GM21786 (cell line): Measurements from ENCODE around the gene TNFSF9.
"Not testable (repeated sequence)": the region's sequence is repeated elsewhere in the genome, so short reads cannot be mapped to it uniquely, and the experiment has no call there.

Experiments used
- ATAC-seq: cut with Tn5 transposase; IDR thresholded peaks from one replicate; pipeline ENCODE4 v1.9.1; 2021; ENCODE audit not compliant: unreplicated experiment

Gene TNFSF9

GRCh38 chr19:6503407-6504201 is 27.2 kb upstream of the TNFSF9 start:
- ATAC-seq: no peak

DNA sequence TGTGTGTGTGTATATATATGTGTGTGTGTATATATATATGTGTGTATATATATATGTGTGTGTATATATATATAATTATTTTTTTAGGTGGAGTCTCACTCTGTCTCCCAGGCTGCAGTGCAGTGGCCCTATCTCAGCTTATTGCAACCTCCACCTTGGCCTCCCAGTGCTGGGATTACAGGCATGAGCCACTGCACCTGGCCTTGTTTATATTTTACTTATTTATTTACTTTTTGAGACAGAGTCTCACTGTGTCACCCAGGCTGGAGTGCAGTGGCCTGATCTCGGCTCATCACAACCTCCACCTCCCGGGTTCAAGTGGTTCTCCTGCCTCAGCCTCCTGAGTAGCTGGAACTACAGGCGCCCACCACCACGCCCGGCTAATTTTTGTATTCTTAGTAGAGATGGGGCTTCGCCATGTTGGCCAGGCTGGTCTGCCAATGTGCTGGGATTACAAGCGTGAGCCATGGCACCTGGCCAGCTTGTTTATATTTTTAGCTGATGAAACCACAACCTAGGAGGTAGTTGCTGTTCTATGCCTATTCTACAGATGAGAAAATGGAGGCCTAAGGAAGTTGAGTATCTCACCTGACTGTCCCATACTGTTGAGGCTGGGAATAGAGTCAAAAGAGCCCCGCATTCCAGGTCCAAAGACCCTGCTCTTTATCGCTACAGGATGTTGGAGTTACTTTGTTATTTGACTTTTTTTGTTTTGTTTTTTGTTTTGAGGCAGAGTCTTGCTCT is 22.6 kb upstream of the TNFSF9 start:
- ATAC-seq: not testable (repeated sequence)

DNA sequence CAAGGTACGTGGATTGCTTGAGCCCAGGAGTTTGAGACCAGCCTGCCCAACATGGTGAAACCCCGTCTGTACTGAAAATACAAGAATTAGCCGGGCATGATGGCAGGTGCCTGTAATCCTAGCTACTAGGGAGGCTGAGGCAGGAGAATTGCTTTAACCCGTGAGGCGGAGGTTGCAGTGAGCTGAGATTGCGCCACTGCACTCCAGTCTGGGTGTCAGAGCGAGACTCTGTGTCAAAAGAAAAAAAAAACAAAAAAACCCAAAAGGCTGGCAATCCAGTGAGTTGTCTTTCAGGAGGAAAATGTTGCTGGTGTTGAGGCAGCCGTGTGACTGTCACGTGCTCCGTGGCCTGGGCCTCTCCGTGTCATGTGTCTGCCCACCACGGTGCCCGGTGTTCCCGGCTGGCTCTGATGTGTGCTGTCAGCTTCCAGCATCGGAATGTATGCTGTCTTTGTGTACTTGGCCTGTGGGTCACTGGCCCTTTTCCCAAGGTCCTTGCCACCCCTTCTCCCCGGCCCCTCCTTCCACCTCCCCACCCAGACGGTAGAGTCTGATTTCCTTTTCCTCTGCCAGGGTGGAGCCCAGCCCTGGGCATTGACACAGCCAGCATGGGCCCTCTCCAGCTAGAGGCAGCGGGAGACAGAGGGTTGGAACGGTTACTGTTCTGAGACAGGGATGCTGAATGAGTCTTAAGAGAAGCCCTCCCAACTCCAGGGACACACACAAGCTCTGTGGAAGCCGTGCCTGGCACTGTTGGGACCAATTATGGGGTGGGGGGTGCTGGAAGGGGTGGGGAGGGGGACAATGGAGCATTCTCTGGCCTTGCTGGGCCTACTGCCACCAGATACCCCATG is 21.5 kb upstream of the TNFSF9 start:
- no peak for ATAC-seq

- no peak for ATAC-seq
Measured at GRCh38 chr19:6510618-6511017, 20.2 kb upstream of the TNFSF9 start.

DNA sequence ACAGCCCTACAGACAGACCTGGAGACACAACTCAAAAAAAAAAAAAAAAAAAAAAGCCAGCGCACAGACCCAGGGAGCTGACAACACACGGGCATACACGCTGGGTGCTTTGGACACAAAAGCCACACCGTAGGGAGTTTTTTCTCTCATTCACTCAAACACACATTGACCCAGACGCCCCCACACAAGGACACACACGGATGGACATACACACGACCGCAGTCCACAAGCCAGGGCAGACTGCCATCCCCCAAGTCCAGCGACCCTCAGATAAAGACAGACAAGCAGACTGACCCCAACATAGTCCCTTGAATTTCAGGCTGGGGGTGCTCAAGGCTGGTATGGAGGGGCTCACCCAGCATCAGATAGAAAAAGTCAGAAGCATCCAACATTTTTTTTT is 16.7 kb upstream of the TNFSF9 start:
- no peak for ATAC-seq

DNA sequence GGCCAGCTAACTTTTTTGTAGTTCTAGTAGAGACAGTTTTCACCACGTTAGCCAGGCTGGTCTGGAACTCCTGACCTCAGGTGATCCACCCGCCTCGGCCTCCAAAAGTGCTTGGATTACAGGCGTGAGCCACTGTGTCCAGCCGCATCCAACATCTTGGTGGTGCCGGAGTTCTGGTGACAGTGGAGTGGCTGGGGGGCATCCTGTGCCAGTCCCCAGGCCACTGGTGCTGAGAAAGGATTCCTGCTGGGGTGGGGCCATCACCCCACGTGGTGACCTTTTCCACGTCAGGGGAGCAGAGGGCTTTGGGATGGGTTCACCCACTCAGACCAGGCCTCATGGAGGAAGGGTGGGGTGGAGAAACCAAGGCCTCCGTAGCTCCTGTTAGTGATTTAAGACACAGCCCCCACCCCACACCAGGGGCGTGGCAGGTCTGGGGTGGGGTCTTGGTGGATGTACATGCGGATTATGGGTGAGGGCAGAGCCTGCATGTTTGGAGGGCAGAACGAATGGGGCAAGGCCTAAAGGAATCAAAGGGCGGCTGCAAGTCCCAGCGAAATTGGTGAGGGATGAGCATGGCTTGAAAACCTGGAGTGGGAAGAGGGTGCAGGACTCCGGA is 15.8 kb upstream of the TNFSF9 start:
- ATAC-seq: no peak

GRCh38 chr19:6516018-6516658 is 14.7 kb upstream of the TNFSF9 start:
- ATAC-seq: no peak

- ATAC-seq: peak; percentile 34
Measured at GRCh38 chr19:6516659-6517291, 14.1 kb upstream of the TNFSF9 start.

GRCh38 chr19:6518145-6518911 is 12.5 kb upstream of the TNFSF9 start:
- peak; percentile 30 for ATAC-seq

DNA sequence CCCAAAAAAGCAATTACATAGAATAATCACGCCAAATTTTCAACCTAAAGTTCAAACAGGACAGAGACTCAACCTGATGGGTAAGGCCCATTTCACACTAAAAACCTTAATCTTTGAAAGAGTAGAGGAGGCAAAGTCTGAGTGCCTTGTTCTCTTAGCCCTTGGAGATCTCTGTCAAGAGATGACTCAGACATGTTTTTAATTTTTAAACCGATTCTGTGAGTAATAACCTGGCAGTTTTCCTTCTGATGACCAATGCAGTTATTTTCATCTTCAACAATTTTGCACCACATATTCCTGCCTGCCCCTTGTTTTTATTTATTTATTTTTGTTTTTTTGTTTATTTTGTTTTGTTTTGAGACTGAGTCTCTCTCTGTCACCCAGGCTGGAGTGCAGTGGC is 11.5 kb upstream of the TNFSF9 start:
- no peak for ATAC-seq

DNA sequence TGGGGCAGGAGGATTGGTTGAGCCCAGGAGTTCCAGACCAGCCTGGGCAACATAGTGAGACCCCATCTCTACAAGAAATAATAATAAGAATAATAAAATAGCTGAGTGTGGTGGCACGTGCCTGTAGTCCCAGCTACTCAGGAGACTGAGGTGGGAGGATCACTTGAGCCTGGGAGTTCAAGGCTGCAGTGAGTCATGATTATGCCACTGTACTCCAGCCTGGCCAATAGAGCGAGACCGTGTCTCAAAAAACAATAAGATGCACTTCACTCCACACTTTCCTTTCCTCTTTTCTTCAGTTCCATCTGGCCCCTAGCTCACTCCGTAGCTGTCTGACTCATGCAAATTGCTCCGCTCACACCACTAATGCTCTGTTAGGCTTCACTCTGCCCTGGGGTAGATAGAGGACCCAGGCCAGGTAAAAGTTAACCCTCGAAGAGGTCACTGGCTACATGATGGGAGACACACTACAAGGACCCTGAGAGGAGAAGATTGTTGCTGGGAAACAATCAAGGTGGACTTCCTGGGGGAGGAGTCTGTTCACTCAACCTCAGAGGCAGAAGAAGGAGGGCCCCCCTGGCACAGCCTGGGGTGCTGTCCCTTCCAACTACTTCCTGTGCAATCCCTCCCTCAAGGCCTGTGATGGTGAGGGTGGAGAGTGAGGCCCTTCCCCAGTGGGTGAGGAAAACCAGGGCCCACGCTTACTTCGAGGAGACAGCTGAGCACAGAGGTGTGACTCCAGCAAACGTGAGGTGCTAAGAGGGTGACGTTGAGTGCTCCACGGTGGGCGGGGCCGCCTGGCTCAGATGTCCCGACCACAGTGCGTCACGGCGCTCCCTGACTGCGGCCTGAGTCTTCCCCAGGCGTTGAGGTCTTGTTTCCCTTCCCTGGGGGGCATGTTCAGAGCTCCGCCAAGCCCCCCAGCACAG is 8.8 kb upstream of the TNFSF9 start:
- peak; percentile 48 for ATAC-seq

GRCh38 chr19:6522712-6523111 is 8.1 kb upstream of the TNFSF9 start:
- no peak for ATAC-seq

DNA sequence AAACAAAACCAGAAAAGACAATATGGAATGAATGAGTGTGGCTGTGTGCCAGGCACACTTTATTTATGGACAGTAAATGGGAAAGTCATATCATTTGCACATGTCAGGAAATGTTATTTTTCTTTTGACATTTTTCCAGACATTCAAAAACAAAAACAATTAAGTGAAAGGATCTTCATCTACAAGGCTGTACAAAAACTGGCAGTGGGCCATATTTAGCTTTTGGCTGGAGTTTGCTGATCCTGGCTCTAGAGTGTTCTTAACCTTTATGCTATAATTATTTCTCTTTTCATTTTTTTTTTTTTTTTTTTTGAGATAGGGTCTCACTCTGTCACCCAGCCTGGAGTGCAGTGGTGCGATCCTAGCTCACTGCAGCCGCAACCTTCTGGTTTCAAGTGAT is 6.5 kb upstream of the TNFSF9 start:
- ATAC-seq: no peak

- peak; percentile 56 for ATAC-seq
Measured at GRCh38 chr19:6527893-6528543, 2.8 kb upstream of the TNFSF9 start.

GRCh38 chr19:6528544-6529121 is 2.2 kb upstream of the TNFSF9 start:
- no peak for ATAC-seq

DNA sequence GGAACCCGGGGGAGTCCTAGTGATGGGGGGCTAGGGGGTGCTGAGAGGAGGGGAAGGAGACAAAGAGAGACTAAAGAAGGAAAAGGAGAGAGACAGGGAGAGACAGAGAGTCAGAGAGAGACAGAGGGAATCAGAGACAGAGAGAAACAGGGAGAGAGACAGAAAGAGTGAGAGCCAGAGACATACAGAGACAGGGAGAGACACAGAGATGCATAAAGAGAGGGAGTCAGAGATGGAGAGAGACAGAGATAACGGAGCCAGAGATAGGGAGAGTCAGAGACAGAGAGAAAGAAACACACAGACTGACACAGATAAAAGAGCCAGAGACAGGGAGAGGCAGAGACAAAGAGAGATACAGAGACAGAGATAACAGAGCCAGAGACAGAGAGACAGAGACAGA is 1.5 kb upstream of the TNFSF9 start:
- no peak for ATAC-seq

DNA sequence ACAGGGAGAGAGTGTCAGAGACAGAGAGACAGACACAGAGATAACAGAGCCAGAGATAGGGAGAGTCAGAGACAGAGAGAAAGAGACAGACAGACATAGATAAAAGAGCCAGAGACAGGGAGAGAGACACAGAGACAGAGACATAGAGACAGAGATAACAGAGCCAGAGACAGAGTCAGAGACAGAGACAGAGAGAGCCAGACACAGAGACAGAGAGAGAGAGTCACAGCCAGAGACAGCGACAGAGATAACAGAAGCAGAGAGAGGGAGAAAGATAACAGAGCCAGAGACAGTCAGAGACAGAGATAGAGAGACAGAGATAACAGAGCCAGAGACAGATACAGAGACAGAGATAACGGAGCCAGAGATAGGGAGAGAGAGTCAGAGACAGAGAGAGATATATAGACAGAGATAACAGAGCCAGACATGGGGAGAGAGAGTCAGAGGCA is 865 bp upstream of the TNFSF9 start:
- ATAC-seq: no peak
